HG02943 (cell line): ENCODE results near the gene METTL26.
A peak's percentile ranks its signal among the peaks of the same experiment; 100 is the strongest.

Experiments used
- ATAC-seq: cut with Tn5 transposase; IDR thresholded peaks from one replicate; pipeline ENCODE4 v1.9.1; 2021; ENCODE audit warnings: mild to moderate bottlenecking, low read depth, moderate library complexity; ENCODE audit not compliant: unreplicated experiment

METTL26 gene

DNA sequence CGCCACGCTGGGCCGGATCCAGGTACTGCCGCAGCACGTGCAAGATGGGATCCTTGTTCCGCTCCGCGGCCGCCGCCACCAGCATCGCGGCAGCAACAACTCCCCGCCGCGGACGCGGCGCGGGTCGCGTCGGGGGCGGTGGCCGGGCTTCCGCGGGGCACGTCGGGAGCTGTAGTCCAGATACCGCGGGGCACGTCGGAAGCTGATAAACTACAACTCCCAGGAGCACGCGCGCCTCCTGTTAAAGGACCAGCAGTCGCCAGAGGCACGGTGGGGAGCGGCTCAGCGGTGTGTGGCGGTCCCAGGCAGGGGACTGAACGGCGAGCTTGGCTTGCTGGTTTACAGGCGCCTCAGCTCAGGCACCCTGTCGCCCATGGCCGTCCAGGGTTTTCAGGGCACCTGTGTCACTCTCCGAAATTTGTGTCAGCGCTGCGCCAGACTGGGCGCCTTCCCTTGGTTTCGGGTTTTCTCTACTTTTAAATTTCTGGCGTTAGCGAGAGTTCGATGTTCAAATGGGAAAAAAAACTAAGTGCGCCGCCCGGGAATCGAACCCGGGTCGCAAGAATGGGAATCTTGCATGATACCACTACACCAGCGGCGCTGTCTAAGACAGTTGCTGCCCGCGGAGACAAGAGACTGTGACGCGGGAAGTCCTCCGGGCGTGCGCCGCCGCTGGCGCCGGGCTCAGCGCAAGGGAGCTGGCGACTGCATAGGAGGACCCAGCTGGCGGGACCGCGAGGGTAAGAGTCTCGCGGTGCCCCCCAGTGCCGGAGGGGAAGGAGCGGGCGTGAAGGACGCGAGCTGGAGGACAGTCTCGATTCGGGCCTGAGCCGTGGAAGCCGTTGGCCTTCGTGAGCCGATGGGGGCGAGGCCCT is at the start of gene METTL26:
METTL26 (minus strand) TSS at position 100 of the 875 bp plus-strand sequence; CDS start at position 85, 15 bp downstream.
- ATAC-seq, result peak; percentile 53

DNA sequence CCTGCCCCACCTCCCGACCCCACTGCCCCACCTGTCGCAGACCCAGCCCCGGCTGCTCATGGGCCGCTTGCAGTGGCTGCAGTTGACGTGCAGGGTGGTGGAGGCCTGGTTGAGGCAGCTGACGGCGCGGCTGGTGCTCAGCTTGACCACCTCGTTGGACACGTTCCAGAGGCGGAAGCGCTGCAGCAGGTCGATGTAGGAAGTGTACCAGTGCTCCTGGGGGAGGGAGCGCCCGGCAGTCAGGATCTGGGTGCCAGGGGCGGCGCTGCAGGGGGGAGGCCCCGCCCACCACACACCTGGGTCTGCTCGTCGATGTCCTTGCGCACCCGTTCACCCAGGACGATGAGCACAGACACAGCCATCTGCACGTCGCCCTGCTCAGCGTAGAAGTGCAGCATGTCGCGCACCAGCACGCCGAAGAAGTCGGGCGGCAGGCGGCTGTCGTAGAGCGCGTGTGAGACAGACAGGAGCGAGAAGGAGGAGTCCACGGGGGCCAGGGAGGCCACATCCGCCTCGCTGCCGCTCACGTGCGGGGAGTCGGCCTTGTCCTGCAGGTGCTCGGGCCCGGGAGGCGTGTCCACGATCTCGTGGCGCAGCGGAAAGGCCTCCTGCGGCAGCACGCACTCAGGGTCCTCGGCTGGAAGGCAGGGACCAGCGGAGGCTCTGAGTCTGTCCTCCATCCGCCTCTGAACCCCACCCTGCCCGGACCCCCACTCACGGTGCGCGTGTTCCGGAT is 49.0 kb upstream of the METTL26 start:
- ATAC-seq, result no peak

DNA sequence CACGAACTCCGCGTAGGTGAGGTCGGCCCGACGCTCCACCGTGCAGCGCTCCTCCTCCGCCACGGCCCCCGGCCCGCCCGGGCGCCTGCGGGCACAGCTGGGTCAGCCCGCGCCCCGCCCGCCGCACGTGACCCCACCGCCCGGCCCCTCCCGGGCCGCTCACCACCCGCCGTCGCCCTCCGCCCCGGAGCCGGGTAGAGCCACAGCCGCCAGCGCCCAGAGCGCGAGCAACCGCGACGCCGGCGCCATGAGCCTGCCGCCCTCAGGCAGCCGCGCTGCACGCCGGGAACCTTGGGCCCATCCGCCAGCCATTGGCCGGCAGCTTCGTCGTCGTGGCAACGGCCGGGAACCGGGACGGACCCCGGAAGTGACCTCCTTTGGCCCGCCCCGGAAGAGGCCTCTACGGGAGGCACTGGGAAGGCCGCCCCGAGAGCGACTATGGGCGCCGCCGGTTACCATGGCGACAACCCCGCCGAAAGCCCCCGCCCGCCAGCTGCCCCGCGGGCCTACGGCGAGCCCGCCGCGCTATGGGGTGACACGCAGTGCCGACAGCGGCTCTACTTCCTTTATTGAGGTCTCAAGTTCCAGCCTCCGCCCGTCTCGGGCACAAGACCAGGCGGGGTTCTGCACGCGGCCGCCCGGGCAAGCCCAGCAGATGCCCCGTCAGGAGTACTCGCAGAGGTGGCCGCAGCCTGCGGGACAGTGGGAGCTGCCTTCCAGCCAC is 48.1 kb upstream of the METTL26 start, which contains the start of gene JMJD8:
JMJD8 (minus strand) TSS at position 264 of the 724 bp plus-strand sequence; CDS start at position 249, 15 bp downstream.
- ATAC-seq, result peak; percentile 62

DNA sequence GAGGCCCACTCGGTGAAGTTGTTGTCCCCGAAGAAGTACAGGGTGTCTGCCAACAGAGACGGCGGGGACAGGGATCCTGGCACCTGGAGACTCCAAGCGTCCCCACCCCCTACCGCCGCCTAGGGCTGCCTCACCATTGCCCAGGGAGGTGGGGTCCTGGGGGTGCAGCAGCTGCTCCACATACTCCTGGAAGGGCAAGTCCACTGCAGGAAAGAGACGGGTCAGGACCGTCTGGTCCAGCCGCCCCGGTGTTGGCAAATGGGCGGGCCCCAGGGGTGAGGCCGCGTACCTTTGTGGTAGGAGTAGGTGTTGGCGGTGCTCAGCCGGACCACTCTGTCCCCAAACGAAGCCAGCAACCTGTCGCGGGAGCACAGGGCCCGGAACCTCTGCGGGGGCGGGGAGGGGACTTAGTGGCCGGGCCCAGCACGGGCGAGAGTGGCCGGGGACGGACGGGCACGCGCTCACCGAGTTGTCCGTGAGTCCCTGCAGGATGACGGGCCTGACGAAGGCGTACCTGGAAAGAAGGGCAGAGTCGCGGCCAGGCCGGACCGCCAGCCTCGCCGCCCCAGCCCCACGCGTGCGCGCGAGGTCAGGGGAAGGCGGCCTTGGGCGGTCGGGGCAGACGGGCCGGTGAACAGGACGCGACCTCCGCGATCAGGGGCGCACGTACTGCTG is 47.4 kb upstream of the METTL26 start:
- no peak for ATAC-seq

DNA sequence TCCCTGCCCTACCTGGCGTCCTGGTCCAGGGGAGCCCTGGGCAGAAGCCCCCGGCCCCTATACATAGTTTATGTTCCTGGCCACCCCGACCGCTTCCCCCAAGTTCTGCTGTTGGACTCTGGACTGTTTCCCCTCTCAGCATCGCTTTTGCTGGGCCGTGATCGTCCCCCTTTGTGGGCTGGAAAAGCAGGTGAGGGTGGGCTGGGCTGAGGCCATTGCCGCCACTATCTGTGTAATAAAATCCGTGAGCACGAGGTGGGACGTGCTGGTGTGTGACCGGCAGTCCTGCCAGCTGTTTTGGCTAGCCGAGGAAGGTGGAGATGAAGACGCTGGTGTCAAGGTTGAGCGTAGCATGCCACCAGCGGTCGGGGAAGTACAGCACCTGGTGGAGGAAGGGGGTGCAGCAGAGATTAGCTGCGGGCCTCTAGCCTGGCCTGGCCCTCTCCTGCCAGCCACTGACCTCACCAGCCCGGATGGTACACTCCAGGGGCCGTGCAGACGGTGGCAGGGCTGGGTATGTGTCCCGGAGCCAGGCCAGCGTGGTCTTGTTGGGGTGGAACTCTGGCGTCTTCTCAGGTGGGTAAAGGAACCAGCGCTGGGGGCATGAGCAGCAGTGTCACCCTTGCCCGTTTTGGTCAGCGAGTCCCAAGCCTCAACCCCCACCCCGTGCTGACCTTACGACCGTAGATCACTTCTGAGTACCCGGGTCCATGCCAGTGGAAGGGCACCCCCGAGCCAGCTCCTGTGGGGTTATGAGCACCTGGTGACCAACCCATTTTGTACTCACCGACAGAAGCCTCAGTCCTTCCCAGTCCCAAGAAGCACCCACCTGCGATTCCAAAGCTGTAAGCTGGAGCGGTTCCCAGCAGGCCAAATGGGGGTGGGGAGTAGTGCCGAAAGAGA is 46.6 kb upstream of the METTL26 start:
- no peak for ATAC-seq

DNA sequence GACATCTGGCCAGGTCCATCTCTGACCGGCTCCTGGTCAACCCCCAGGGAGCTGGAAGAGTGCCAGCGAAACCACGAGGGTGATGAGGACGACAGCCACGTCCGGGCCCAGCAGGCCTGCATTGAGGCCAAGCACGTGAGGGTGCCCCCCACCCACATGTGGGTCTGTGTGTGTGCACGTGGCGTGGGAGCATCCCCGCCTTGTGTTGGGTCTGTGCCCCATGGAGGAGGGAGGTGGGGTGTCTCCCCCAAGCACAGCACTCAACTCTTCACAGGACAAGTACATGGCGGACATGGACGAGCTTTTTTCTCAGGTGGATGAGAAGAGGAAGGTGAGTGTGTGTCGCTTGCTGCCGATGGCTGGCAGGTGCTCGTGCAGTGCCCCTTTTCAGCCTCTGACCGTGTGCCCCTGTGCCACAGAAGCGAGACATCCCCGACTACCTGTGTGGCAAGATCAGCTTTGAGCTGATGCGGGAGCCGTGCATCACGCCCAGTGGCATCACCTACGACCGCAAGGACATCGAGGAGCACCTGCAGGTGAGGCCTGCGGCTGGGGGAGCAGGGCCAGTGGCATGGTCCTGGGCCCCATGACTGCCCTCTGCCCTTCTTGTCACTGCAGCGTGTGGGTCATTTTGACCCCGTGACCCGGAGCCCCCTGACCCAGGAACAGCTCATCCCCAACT is 45.8 kb upstream of the METTL26 start:
- ATAC-seq, result no peak

DNA sequence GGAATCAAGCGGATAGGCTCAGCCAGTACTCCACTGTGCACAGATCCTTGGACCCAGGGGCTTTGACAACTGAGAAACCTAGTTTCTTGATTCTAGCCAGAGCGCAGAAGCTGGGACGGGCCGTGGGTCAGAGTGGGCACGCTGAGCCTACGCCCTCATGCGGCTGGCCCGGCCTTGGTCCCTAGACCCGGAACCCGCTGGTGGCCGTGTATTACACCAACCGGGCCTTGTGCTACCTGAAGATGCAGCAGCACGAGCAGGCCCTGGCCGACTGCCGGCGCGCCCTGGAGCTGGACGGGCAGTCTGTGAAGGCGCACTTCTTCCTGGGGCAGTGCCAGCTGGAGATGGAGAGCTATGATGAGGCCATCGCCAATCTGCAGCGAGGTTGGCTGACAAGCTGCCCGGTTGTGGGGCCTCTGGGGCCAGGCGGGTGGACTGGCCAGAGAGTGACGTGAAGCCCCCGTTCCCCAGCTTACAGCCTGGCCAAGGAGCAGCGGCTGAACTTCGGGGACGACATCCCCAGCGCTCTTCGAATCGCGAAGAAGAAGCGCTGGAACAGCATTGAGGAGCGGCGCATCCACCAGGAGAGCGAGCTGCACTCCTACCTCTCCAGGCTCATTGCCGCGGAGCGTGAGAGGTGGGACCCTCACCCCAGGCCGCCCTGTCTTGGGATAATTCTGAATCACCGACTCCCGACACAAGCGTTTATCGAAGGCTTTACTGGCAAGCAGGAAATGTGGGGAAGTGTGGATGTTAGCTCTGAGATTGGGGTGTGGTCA is 45.1 kb upstream of the METTL26 start:
- ATAC-seq, result no peak

DNA sequence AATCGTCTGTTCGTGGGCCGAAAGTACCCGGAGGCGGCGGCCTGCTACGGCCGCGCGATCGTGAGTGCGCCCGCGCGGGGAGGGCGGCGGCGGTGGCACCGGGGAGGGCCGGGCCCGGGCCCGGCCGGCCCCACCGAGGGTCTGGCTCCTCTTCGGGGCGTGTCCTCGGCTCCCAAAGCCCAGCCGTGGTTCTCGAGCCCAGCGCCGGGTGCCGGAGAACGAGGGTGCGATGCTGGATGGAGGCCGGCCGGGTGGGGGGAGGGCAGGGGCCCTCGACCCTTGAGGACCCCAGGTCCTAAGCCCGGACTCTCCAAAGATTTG is 44.5 kb upstream of the METTL26 start:
- ATAC-seq, result no peak

DNA sequence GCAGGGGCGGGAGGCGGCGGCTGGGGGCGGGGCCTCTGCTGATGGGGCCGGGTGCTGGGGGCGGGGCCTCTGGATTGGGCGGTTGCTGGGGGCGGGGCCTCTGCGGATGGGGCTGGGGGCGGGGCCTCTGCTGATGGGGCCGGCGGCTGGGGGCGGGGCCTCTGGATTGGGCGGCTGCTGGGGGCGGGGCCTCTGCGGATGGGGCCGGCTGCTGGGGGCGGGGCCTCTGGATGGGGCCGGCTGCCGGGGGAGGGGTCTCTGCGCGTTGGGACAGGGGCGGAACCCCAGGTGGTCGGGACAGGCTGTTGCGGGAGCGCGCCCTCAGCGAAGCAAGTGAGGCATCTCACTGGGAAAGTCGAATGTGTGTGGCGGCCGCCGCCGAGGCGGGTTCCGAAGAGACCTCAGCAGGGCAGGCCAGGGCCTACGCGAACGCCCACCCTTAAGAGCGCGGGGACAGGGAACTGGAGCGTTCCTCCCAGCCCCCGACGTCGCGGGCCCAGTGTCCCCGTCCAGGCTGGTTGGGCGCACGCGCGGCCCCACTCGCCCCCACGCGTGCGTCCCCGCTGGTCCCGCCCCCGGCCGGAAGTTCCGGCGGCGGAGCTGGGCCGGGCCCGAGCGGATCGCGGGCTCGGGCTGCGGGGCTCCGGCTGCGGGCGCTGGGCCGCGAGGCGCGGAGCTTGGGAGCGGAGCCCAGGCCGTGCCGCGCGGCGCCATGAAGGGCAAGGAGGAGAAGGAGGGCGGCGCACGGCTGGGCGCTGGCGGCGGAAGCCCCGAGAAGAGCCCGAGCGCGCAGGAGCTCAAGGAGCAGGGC is 43.9 kb upstream of the METTL26 start, which contains the start of gene STUB1:
STUB1 (plus strand) TSS at position 597 of the 811 bp plus-strand sequence; CDS start at position 713, 116 bp downstream.
- ATAC-seq, result peak; percentile 35

DNA sequence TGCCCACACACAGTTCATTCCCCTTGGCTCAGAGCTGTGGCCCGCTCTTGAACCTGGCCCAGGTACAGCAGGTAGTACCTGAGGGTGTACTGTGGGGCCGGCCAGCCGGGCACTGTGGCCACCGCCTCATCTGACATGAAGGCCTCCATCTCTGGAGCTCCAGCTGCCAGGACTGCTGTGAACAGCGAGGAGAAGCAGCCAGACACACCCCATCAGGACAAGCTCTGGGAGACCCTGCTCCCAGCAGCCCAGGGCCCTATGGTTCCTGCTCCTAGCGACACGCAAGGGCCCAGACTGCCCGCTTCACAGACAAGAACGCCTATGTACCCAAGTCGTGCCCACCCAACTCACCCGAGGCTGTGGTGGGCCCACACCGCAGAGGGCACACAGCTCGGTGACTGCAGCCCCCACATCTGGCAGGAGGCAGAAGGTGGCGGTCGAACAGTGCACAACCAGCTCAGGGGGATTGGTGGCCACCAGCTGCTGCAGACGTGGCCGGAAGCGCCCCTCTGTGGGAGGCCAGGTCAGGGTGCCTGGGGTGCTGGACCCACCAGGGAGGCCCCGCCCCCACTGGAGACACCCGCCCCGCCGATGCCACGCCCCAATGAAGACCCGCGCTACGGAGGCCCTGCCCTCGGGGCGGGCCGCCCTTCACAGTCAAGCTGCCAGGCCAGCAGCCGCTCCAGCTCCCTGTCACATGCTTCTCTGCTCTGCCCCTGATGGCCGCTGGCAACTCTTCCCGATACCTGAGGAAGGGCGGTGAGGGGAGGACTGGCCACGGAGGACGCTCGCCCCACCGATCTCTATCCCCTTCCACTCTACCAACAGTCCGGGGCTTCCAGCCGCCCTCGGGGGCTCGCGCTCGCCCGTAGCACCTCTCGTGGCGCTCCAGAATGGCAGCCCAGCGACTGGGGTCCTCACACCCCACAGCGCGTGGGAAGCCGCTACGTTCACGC is 43.0 kb upstream of the METTL26 start:
- no peak for ATAC-seq

DNA sequence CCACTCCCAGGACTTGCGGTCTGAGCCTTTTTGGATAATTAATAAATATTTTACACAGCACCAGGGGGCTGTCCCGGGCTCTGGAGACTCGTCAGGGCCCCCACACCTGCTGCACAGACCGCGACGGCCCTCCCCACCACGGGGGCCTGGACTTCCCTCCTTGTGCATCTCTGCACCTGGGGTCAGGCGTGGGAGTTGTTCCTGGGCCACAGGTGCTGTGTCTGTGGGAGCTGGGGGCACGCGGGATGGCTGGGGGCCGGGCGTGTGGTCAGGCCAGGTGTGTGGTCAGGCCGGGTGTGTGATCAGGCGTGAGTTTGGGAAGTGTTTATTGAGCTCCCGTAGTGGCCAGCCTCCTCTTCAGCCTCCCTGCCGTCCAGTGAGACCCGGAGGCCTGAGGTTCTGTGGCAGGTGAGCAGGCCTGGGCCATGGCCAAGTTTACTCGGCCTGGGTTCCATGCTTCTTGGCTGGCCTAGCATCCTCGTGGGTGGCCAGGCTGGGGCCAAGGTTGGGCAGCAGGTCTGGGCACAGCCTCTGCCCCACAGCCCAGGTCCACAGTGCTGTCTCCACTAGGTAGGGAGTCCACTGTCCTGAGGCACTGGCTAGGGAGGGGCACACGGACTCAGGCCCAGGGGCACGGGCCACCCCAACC is 42.2 kb upstream of the METTL26 start:
- no peak for ATAC-seq

DNA sequence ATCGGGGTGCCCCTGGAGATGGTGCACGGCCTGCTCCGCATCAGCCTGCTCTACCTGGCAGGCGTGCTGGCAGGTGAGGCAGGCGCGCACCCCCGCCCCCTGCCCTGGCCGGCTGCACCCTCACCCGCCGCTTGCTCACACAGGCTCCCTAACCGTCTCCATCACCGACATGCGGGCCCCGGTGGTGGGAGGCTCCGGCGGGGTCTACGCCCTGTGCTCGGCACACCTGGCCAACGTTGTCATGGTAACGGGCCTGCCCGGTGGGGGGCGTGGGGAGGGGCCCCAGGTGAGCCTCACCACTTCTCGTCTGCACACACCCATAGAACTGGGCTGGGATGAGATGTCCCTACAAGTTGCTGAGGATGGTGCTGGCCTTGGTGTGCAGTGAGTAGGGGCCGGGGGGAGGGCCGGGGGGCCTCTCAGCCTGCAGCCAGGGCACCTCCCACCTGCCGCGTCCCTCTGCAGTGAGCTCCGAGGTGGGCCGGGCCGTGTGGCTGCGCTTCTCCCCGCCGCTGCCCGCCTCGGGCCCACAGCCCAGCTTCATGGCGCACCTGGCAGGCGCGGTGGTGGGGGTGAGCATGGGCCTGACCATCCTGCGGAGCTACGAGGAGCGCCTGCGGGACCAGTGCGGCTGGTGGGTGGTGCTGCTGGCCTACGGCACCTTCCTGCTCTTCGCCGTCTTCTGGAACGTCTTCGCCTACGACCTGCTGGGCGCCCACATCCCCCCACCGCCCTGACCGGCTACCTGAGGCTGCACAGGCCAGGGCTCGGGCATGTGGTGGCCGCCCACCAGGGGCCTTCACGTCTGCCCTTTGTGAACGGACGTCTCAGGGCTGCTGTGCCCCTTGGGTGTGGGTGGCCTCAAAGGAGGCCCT is 41.4 kb upstream of the METTL26 start:
- no peak for ATAC-seq

DNA sequence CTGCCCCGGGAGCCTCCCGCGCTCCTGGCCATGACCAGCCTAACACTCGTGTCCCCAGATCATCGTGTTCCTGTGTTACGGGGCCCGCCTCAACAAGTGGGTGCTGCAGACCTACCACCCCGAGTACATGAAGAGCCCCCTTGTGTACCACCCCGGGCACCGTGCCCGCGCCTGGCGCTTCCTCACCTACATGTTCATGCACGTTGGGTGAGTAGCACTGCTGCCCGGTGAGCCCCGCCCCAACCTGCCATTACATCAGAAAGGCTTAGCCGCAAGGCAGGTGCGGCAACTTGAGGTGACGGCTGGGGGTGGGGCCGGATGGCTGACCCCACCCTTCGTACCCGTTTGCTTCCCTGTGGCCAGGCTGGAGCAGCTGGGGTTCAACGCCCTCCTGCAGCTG is 40.8 kb upstream of the METTL26 start:
- no peak for ATAC-seq

DNA sequence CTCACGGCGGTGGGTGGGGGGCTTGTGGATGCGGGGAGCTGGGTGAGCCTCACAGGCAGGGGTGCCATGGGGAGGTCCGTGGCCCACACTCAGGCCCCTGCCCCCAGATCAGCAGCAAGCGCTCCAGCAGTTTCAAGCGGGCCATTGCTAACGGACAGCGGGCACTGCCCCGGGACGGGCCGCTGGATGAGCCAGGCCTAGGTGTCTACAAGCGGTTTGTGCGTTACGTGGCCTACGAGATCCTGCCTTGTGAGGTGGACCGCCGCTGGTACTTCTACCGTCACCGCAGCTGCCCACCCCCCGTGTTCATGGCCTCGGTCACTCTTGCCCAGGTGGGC is 40.4 kb upstream of the METTL26 start:
- ATAC-seq, result no peak
